Prostate gland (tissue), 2 donors: ENCODE data around the gene HOXB6.

ENCODE experiments used
- CTCF ChIP-seq, 4 experiments: fragments of 200-600 bp in 2 of 4; fragments of 450-650 bp in 2 of 4; sonication (generic) in 2 of 4; IDR thresholded peaks; 1 replicate in 3 of 4; 2 replicates in 1 of 4; pipeline ENCODE4 v1.5.1; 2016 to 2019; ENCODE audit warnings: antibody characterized with exemption in 4 of 4, mild to moderate bottlenecking in 2 of 4, moderate library complexity in 2 of 4
- POLR2A ChIP-seq: fragments of 450-650 bp; IDR thresholded peaks from one replicate; pipeline ENCODE4 v1.6.1; 2016; ENCODE audit warnings: antibody characterized with exemption, mild to moderate bottlenecking
- POLR2AphosphoS5 ChIP-seq: sonication (generic); formaldehyde crosslinking; IDR thresholded peaks from one replicate; pipeline ENCODE4 v1.6.1; 2017; ENCODE audit warnings: antibody characterized with exemption

DNA sequence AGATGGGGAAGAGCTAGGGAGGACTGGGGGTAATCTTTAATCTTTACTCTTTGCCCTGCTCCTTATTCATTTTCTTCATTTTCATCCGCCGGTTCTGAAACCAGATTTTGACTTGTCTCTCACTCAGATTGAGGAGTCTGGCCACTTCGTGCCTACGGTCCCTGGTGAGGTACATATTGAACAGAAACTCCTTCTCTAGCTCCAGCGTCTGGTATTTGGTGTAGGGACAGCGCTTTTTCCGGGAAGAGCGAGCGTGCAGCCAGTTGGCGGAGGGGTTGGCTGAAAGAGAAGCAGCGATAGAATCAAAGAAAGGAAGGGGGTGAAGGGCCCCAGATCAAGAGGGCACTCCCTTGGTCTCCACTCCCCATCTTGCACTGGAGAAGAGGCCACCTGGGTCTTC is 18.1 kb upstream of the HOXB6 start:
- TF ChIP-seq CTCF (IDR thresholded peaks at IDR 0.05), result no peak
- no peak for TF ChIP-seq POLR2AphosphoS5
- TF ChIP-seq POLR2A, result no peak
